Skeletal muscle satellite cell (primary cell): ENCODE data around the gene SESTD1.
"Not testable (repeated sequence)": the region's sequence is repeated elsewhere in the genome, so short reads cannot be mapped to it uniquely, and the experiment has no call there.

Experiments
- H3K27me3 ChIP-seq: 2 replicates; pipeline ENCODE4 v1.7.0; 2013; ENCODE audit warnings: low read length; ENCODE audit not compliant: control insufficient read depth, insufficient read depth
- H3K36me3 ChIP-seq: 2 replicates; pipeline ENCODE4 v1.7.0; 2013; ENCODE audit warnings: mild to moderate bottlenecking, control low read depth, low read length; ENCODE audit not compliant: insufficient read depth
- H3K4me1 ChIP-seq: 2 replicates; pipeline ENCODE4 v1.7.0; 2013; ENCODE audit warnings: low read length; ENCODE audit not compliant: control insufficient read depth, insufficient read depth
- H3K4me2 ChIP-seq: 2 replicates; pipeline ENCODE4 v1.7.0; 2013; ENCODE audit warnings: mild to moderate bottlenecking, low read length
- H3K4me3 ChIP-seq: 2 replicates; pipeline ENCODE4 v1.7.0; 2013; ENCODE audit warnings: low read length
- H3K9ac ChIP-seq: 2 replicates; pipeline ENCODE4 v1.7.0; 2013; ENCODE audit warnings: mild to moderate bottlenecking, low read depth, low read length, moderate library complexity
- H3K9me3 ChIP-seq: replicated peaks from 2 replicates; pipeline ENCODE4 v1.7.0; 2013; ENCODE audit warnings: mild to moderate bottlenecking, control low read depth, low read length

SESTD1 gene

GRCh38 chr2:179125404-179125803 lies 139.2 kb downstream of the SESTD1 start:
- no peak overlapping the region for H3K9ac ChIP-seq
- H3K4me3 ChIP-seq, result no peak overlapping the region
- no peaks in the 10 kb centered on the region for H3K4me1 ChIP-seq
- no peaks in the 10 kb centered on the region for H3K27me3 ChIP-seq
- no peak overlapping the region for H3K4me2 ChIP-seq
- H3K36me3 ChIP-seq, result peaks cover 22% of the 10 kb centered on the region
- H3K9me3 ChIP-seq, result no peaks in the 10 kb centered on the region

DNA sequence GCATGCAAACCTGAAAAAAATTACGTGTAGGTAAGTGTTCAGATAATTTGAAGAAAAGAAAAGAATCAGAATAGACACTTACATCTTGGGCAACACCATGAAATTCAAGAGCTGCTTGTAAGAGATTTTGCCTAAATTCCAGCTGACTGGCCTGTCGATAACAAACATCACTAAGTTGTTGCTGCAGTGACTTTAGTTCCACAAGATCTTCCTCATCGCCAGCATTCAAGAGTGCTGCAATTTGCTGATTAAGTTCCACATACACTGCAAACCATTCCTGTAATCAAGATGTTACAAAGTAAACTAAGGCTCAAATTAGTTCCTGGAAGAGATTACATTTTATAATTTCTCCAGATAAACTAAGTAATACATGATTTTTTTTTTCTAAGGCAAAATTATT lies 140.3 kb downstream of the SESTD1 start:
- Histone ChIP-seq H3K9me3 (no peaks in the 10 kb centered on the region), H3K27me3 (no peaks in the 10 kb centered on the region), H3K4me2 (no peak overlapping the region), H3K4me1 (no peaks in the 10 kb centered on the region), H3K36me3 (peaks cover 28% of the 10 kb centered on the region), H3K4me3 (no peak overlapping the region), H3K9ac (no peak overlapping the region)

- H3K4me2 ChIP-seq, result no peak overlapping the region
- no peaks in the 10 kb centered on the region for H3K4me1 ChIP-seq
- H3K36me3 ChIP-seq, result peaks cover 32% of the 10 kb centered on the region
- H3K4me3 ChIP-seq, result no peak overlapping the region
- no peak overlapping the region for H3K9ac ChIP-seq
- H3K27me3 ChIP-seq, result no peaks in the 10 kb centered on the region
- no peaks in the 10 kb centered on the region for H3K9me3 ChIP-seq
These were observed 141.4 kb downstream of the SESTD1 start for GRCh38 chr2:179123272-179123662.

DNA sequence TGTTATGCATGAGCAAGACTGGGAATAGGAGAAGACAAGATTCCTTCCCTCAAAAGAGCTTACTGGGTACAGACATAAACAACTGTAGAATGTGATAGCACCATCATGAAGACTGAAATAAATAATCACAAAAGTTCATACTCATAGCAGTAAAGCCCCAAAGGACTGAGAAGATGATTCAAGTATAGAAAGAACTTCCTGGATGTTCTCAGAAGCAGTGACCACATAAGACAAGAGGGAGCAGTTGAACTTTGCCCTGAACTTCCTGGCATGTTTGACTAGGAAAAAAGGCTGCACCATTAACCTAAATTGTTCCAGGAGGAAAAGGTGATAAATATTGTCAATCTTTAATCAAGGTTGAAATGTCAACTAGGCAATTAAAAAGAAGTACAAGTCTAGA lies 156.9 kb downstream of the SESTD1 start:
- Histone ChIP-seq H3K36me3 (peaks cover 39% of the 10 kb centered on the region), H3K4me1 (peaks cover 45% of the 10 kb centered on the region), H3K27me3 (no peaks in the 10 kb centered on the region), H3K9me3 (no peaks in the 10 kb centered on the region), H3K9ac (no peak overlapping the region), H3K4me3 (no peak overlapping the region), H3K4me2 (peak overlapping the region; percentile 7)

- H3K4me3 ChIP-seq, result no peak overlapping the region
- no peaks in the 10 kb centered on the region for H3K9me3 ChIP-seq
- H3K9ac ChIP-seq, result no peak overlapping the region
- H3K4me1 ChIP-seq, result peaks cover 45% of the 10 kb centered on the region
- peaks cover 31% of the 10 kb centered on the region for H3K36me3 ChIP-seq
- H3K4me2 ChIP-seq, result peak overlapping the region; percentile 35
- no peaks in the 10 kb centered on the region for H3K27me3 ChIP-seq
These were observed 157.8 kb downstream of the SESTD1 start for GRCh38 chr2:179106676-179107428.

DNA sequence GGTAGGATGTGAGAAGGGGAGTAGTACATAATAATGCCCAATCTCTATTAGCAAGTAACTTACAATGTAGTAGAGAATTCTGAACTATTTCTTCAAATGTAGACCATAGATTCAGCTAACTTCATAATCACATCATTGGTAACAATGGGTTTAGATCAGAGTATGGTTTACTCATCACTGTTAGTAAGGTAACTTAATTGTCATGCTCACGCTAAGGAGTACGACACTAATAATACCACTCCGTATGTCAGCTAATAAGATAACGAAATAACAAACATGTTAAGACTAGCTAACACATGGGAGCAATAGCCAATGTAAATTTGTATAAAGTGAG lies 158.3 kb downstream of the SESTD1 start:
- no peaks in the 10 kb centered on the region for H3K9me3 ChIP-seq
- no peak overlapping the region for H3K4me3 ChIP-seq
- no peaks in the 10 kb centered on the region for H3K27me3 ChIP-seq
- no peak overlapping the region for H3K9ac ChIP-seq
- no peak overlapping the region for H3K4me2 ChIP-seq
- peaks cover 45% of the 10 kb centered on the region for H3K4me1 ChIP-seq
- H3K36me3 ChIP-seq, result peaks cover 33% of the 10 kb centered on the region

- H3K9me3 ChIP-seq, result no peaks in the 10 kb centered on the region
- peak overlapping the region; percentile 33 for H3K4me2 ChIP-seq
- H3K4me3 ChIP-seq, result no peak overlapping the region
- no peaks in the 10 kb centered on the region for H3K27me3 ChIP-seq
- H3K4me1 ChIP-seq, result peaks cover 45% of the 10 kb centered on the region
- peak overlapping the region; percentile 17 for H3K9ac ChIP-seq
- peaks cover 25% of the 10 kb centered on the region for H3K36me3 ChIP-seq
These were observed 159.9 kb downstream of the SESTD1 start for GRCh38 chr2:179104736-179105135.

DNA sequence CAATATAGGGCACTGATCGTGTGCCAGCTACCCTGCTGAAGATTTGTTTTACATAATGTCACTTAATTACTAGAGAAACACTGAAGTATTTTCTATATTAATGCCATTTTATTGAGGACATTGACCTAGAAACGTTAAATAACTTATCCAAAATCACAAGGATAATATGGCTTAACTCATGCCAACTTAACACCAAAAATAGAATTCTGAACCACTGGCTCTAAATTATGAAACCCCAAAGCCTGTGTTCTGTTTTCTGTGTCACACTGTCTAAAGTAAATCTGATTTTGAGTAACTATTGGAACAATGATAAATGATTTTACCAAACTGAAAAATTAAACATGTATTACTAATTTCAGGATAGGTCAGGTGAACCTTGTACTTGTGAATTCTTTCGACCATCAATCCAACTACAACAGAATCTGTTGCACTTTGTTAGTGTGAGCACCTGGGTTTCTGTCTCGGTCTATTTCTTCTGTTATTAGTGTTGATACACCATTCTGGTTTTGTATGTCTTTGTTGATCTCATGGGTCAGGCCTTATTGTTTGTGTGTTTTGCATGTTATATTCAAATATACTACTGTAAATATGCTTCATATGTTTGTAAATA lies 166.4 kb downstream of the SESTD1 start:
- Histone ChIP-seq H3K9me3 (no peaks in the 10 kb centered on the region), H3K4me1 (no peaks in the 10 kb centered on the region), H3K27me3 (no peaks in the 10 kb centered on the region), H3K9ac (no peak overlapping the region), H3K4me2 (no peak overlapping the region), H3K36me3 (peaks cover 6% of the 10 kb centered on the region), H3K4me3 (no peak overlapping the region)

DNA sequence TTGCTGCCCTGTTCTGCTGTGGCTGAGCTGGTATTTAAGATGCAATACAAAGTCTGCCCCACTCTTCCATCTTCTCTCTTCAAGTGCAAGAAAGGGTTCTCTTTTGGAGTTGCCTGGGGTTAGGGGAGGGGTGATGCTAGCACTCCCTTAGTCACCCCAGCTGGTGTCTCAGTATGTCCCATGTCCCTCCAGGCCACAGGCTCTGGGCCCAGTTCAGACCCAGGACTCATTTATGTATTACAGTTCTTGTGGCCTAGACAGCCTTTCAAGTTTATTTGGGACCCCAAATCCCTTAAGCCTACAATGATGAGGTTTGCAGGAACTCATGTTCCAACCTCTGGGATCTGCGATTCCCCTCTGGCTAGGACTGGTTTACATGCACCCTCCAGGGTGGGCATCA lies 167.5 kb downstream of the SESTD1 start:
- H3K4me2 ChIP-seq, result no peak overlapping the region
- H3K9me3 ChIP-seq, result no peaks in the 10 kb centered on the region
- H3K27me3 ChIP-seq, result no peaks in the 10 kb centered on the region
- H3K36me3 ChIP-seq, result peaks cover 4% of the 10 kb centered on the region
- H3K4me3 ChIP-seq, result no peak overlapping the region
- H3K9ac ChIP-seq, result no peak overlapping the region
- no peaks in the 10 kb centered on the region for H3K4me1 ChIP-seq

DNA sequence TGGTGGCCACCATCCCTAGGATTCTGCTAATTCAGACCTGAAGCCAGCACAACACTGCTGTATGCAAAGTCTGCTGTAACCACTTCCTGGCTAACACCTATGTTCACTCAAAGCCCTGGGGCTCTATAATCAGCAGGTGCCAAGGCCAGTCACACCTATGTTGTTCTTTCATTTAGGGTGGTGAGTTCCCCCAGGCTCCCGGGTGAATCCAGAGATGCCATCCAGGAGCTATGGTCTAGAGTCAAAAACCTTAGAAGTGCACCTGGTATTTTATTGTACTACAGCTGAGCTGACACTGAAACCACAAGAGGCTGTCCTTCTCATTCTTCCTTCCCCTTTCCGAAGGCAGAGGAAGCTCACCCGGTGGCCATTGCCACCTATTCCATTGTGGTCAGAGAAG lies 168.5 kb downstream of the SESTD1 start:
- Histone ChIP-seq H3K4me2 (no peak overlapping the region), H3K4me1 (no peaks in the 10 kb centered on the region), H3K9me3 (no peaks in the 10 kb centered on the region), H3K9ac (no peak overlapping the region), H3K36me3 (no peaks in the 10 kb centered on the region), H3K4me3 (no peak overlapping the region), H3K27me3 (no peaks in the 10 kb centered on the region)

GRCh38 chr2:179092912-179093311 lies 171.7 kb downstream of the SESTD1 start:
- H3K4me2 ChIP-seq, H3K4me1 ChIP-seq, H3K27me3 ChIP-seq, H3K4me3 ChIP-seq, H3K9ac ChIP-seq, H3K9me3 ChIP-seq, H3K36me3 ChIP-seq: not testable (repeated sequence)

DNA sequence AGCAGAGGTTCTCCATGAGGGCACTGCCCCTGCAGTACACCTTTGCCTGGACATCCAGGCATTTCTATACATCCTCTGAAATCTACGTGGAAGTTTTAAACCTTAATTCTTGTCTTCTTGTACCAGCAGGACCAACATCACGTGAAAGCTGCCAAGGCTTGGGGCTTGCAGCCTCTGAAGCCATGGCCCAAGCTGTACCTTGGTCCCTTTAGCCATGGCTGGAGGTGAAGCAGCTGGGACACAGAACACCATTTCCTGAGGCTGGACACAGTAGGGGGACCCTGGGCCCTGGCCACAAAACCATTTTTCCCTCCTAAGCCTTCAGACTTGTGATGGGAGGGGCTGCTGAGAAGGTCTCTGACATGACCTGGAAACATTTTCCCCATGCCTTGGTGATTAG lies 181.9 kb downstream of the SESTD1 start:
- Histone ChIP-seq H3K9ac (no peak overlapping the region), H3K36me3 (no peaks in the 10 kb centered on the region), H3K9me3 (no peaks in the 10 kb centered on the region), H3K4me1 (no peaks in the 10 kb centered on the region), H3K4me3 (no peak overlapping the region), H3K27me3 (no peaks in the 10 kb centered on the region), H3K4me2 (no peak overlapping the region)
